ENCODE measurements around the gene ELMO1.

Gene ELMO1

DNA sequence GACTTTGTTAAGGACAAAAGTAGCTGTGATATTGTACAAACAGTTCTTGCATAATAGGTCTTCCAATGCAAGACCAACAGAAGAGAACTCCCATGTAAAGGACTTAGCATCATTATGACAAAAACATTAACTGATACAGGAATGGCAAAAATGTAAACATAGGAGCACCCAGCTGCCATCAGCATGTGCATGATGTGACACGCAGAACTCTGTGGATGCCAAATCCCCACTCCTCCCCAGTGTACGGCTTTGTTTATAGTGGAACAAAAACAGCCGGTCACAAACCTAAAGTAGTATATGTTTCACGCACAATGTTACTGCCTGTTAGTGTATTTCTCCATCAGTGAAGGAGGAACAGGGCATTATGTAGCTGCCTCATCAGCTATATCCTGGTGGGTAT lies 408.3 kb downstream of the ELMO1 start:
- H3K9me2 ChIP-seq (replicated peaks; ENCODE audit: control insufficient read depth, low read length), result no peaks in the 10 kb centered on the region
- H3K4me1 ChIP-seq (ENCODE audit: control insufficient read depth, low read length), result no peaks in the 10 kb centered on the region
- no peaks in the 10 kb centered on the region for H3F3A ChIP-seq (ENCODE audit: control insufficient read depth, insufficient read depth)
- 0 out of 2 replicates have a peak, but pooled peaks cover 2% of the 10 kb centered on the region for H4K20me1 ChIP-seq (ENCODE audit: control insufficient read depth, insufficient read depth, low read depth, low read length)
- H3K79me2 ChIP-seq (ENCODE audit: control insufficient read depth, low read length), result no peaks in the 10 kb centered on the region
- H3K27ac ChIP-seq (ENCODE audit: low read depth, low read length), result no peak overlapping the region
- no peak overlapping the region for H3K4me2 ChIP-seq (ENCODE audit: low read length)
- H3K36me3 ChIP-seq (ENCODE audit: control insufficient read depth, low read length), result no peaks in the 10 kb centered on the region
- no peaks in the 10 kb centered on the region for H3K9me3 ChIP-seq (ENCODE audit: control insufficient read depth, insufficient read depth, low read length)
- H3K27me3 ChIP-seq (ENCODE audit: control insufficient read depth, low read length), result no peaks in the 10 kb centered on the region
- no peak for TF ChIP-seq EZH2phosphoT487 (IDR thresholded peaks at IDR 0.05; ENCODE audit: borderline replicate concordance, low read length)
- TF ChIP-seq, protein P1, sequence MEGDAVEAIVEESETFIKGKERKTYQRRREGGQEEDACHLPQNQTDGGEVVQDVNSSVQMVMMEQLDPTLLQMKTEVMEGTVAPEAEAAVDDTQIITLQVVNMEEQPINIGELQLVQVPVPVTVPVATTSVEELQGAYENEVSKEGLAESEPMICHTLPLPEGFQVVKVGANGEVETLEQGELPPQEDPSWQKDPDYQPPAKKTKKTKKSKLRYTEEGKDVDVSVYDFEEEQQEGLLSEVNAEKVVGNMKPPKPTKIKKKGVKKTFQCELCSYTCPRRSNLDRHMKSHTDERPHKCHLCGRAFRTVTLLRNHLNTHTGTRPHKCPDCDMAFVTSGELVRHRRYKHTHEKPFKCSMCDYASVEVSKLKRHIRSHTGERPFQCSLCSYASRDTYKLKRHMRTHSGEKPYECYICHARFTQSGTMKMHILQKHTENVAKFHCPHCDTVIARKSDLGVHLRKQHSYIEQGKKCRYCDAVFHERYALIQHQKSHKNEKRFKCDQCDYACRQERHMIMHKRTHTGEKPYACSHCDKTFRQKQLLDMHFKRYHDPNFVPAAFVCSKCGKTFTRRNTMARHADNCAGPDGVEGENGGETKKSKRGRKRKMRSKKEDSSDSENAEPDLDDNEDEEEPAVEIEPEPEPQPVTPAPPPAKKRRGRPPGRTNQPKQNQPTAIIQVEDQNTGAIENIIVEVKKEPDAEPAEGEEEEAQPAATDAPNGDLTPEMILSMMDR (IDR thresholded peaks at IDR 0.05; ENCODE audit: low read depth, low read length, poor library complexity, severe bottlenecking), result no peak
- no peak overlapping the region for H3K4me3 ChIP-seq (ENCODE audit: low read length)

DNA sequence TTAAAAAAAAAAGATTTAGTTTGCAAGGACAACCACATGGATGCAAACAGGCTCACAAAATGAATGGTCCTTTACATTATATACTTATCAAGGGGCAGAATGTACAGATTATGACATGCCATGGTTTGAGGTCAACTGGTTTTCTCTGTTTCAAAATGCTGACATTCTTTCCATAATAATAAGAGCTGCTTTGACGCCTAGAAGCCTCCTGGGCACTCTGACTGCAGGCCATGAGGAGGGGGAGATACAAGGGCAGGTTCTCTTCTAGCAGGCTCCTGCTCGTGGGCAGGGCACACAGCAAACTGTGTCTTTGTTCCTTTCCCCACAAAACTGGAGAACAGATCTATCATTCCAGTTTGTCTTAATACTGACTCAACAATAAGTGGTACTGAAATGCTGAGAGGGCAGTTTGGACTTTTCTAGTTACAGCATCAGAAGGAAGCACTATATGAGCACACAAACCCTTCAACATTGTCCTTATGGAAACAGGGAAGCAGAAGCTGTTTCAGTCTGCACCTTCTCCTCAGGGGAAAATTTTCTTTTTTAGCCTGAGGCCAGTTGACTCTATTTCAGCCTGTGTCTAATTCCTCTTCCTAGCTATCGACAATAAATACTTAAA lies 409.4 kb downstream of the ELMO1 start:
- no peaks in the 10 kb centered on the region for H3K4me1 ChIP-seq (ENCODE audit: control insufficient read depth, low read length)

DNA sequence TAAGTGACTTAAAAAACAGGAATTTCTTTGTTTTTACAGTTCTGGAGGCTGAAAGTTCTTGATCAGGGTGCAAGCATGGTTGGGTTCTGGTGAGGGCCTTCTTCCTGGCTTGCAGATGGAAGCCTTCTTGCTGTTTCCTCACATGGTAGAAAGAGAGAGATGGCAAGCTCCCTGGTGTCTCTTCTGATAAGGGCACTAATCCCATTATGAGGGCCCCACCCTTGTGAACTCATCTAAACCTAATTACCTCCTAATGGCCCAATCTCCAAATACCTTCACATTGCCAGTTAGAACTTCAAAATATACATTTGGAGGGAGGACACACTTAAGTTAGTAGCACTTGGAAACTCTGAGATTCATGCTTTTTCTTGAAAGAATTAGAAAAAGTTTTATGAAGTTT lies 410.0 kb downstream of the ELMO1 start:
- no peaks in the 10 kb centered on the region for H3K9me3 ChIP-seq (ENCODE audit: control insufficient read depth, insufficient read depth, low read length)
- H3K4me1 ChIP-seq (ENCODE audit: control insufficient read depth, low read length), result no peaks in the 10 kb centered on the region
- no peaks in the 10 kb centered on the region for H3K79me2 ChIP-seq (ENCODE audit: control insufficient read depth, low read length)
- no peak overlapping the region for H3K4me3 ChIP-seq (ENCODE audit: low read length)
- H3K27ac ChIP-seq (ENCODE audit: low read depth, low read length), result no peak overlapping the region
- TF ChIP-seq, protein P1 (IDR thresholded peaks at IDR 0.05; ENCODE audit: low read depth, low read length, poor library complexity, severe bottlenecking), result no peak
- TF ChIP-seq EZH2phosphoT487 (IDR thresholded peaks at IDR 0.05; ENCODE audit: borderline replicate concordance, low read length), result no peak
- no peaks in the 10 kb centered on the region for H3K27me3 ChIP-seq (ENCODE audit: control insufficient read depth, low read length)
- no peaks in the 10 kb centered on the region for H3F3A ChIP-seq (ENCODE audit: control insufficient read depth, insufficient read depth)
- no peaks in the 10 kb centered on the region for H3K9me2 ChIP-seq (replicated peaks; ENCODE audit: control insufficient read depth, low read length)
- no peak overlapping the region for H3K4me2 ChIP-seq (ENCODE audit: low read length)
- H3K36me3 ChIP-seq (ENCODE audit: control insufficient read depth, low read length), result no peaks in the 10 kb centered on the region
- no peaks in the 10 kb centered on the region for H4K20me1 ChIP-seq (ENCODE audit: control insufficient read depth, insufficient read depth, low read depth, low read length)

More for the DNA sequence above, 409.4 kb downstream of the ELMO1 start:
- no peaks in the 10 kb centered on the region for H3F3A ChIP-seq (ENCODE audit: control insufficient read depth, insufficient read depth)
- H3K27ac ChIP-seq (ENCODE audit: low read depth, low read length), result no peak overlapping the region
- TF ChIP-seq EZH2phosphoT487 (IDR thresholded peaks at IDR 0.05; ENCODE audit: borderline replicate concordance, low read length), result no peak
- TF ChIP-seq, protein P1 (IDR thresholded peaks at IDR 0.05; ENCODE audit: low read depth, low read length, poor library complexity, severe bottlenecking), result no peak
- no peaks in the 10 kb centered on the region for H3K36me3 ChIP-seq (ENCODE audit: control insufficient read depth, low read length)
- H3K4me3 ChIP-seq (ENCODE audit: low read length), result no peak overlapping the region
- no peaks in the 10 kb centered on the region for H3K9me3 ChIP-seq (ENCODE audit: control insufficient read depth, insufficient read depth, low read length)
- no peak overlapping the region for H3K4me2 ChIP-seq (ENCODE audit: low read length)
- H3K79me2 ChIP-seq (ENCODE audit: control insufficient read depth, low read length), result no peaks in the 10 kb centered on the region
- H4K20me1 ChIP-seq (ENCODE audit: control insufficient read depth, insufficient read depth, low read depth, low read length), result no peaks in the 10 kb centered on the region
- H3K9me2 ChIP-seq (replicated peaks; ENCODE audit: control insufficient read depth, low read length), result no peaks in the 10 kb centered on the region
- H3K27me3 ChIP-seq (ENCODE audit: control insufficient read depth, low read length), result no peaks in the 10 kb centered on the region
